A673 (cell line): ENCODE data around the gene PAK1.

Source experiments
- CTCF ChIP-seq: fragments of 300-800, 200-600 bp; sonication (generic); conservative IDR thresholded peaks from 2 replicates; pipeline ENCODE4 v1.5.1; 2017; ENCODE audit warnings: low read depth, mild to moderate bottlenecking, antibody characterized with exemption, low read length, moderate library complexity, mixed read lengths
- EZH2 ChIP-seq: fragments of 200-600 bp; sonication (generic); IDR thresholded peaks from 2 replicates; pipeline ENCODE4 v1.6.1; 2017; ENCODE audit warnings: borderline replicate concordance, low read depth, mild to moderate bottlenecking, mixed read lengths, antibody characterized with exemption, low read length; ENCODE audit not compliant: poor library complexity, severe bottlenecking

GRCh38 chr11:77446911-77447629, 26.8 kb downstream of the PAK1 start:
- no peak for TF ChIP-seq CTCF
- TF ChIP-seq EZH2 = no peak
